Measurements from ENCODE around the gene TPPP2. TPM values are rescaled to one million over a fixed set of nuclear protein-coding genes. Genes with fewer than 3 reads are reported as not detected.

The TPPP2 gene
- total and polyA plus RNA-seq, 9 of the 15 experiments (the other 6 are each of a cell fraction or from before 2014, with no cell fraction given): 0.18 TPM; not detected in 8

GRCh38 chr14:21081521-21082142, 51.6 kb downstream of the TPPP2 start (continued):
- no peak for TF ChIP-seq HIVEP1 (CRISPR knock-in tag; IDR thresholded peaks at IDR 0.05)
- no peak for TF ChIP-seq DACH1 (IDR thresholded peaks at IDR 0.05; ENCODE audit: partially characterized antibody)
- TF ChIP-seq RUNX1 (IDR thresholded peaks at IDR 0.05; ENCODE audit: low read depth): no peak
- TF ChIP-seq PHF20 (IDR thresholded peaks at IDR 0.05; ENCODE audit: partially characterized antibody): no peak
- no peak for TF ChIP-seq KDM4B (IDR thresholded peaks at IDR 0.05; ENCODE audit: borderline replicate concordance in 2 of 2, low read depth in 1 of 2)

Small RNA genes lying within 50 kb of the gene (microRNA-seq; reads per million reads assigned to microRNA genes)
- gene MIR6717 (ENCODE audit: borderline microRNAs expressed): not detected

Other genes starting within 250 kb of the TPPP2 start
Only the 7 nearest of the 16 such genes appear.
- gene METTL17, start 40.2 kb upstream of the TPPP2 start, total RNA-seq (2014; rRNA removed): 63.5 and 83.7 TPM in 2 replicates
- 62.6 and 65.6 TPM in 2 replicates for gene METTL17, start 40.2 kb upstream of the TPPP2 start, total RNA-seq (2014; rRNA removed; fragmentation: Illumina TruSeq; extraction: Trizol)
- gene METTL17, start 40.2 kb upstream of the TPPP2 start, total RNA-seq (2015; rRNA removed; fragmentation: Illumina TruSeq; extraction: Trizol): 75.6 and 80.3 TPM in 2 replicates
- gene METTL17, start 40.2 kb upstream of the TPPP2 start, total RNA-seq (2021): 82.7 and 83.6 TPM in 2 replicates
- gene METTL17, start 40.2 kb upstream of the TPPP2 start, polyA plus RNA-seq (2011; rRNA removed): 119 and 168 TPM in 2 replicates
- 97.6 and 105 TPM in 2 replicates for gene METTL17, start 40.2 kb upstream of the TPPP2 start, polyA plus RNA-seq (2014; fragmentation: Illumina TruSeq; extraction: Trizol)
- gene METTL17, start 40.2 kb upstream of the TPPP2 start, polyA plus RNA-seq (2014; fragmentation: Nextera tagmentation; extraction: Ambion mirVana): 100 to 1,000 TPM in 1 of 2 experiments, 10 to 100 TPM in 1; 90.0 to 150 TPM
- gene METTL17, start 40.2 kb upstream of the TPPP2 start, polyA plus RNA-seq (2014; rRNA removed): 119 and 131 TPM in 2 replicates
- gene SLC39A2, start 30.9 kb upstream of the TPPP2 start, total RNA-seq (2014; rRNA removed): not detected in 2 replicates
- gene SLC39A2, start 30.9 kb upstream of the TPPP2 start, total RNA-seq (2014; rRNA removed; fragmentation: Illumina TruSeq; extraction: Trizol): not detected in 2 replicates
- not detected in 2 replicates for gene SLC39A2, start 30.9 kb upstream of the TPPP2 start, total RNA-seq (2015; rRNA removed; fragmentation: Illumina TruSeq; extraction: Trizol)
- not detected in 2 replicates for gene SLC39A2, start 30.9 kb upstream of the TPPP2 start, total RNA-seq (2021)
- gene SLC39A2, start 30.9 kb upstream of the TPPP2 start, polyA plus RNA-seq (2011; rRNA removed): 0.06 and 0.07 TPM in 2 replicates
- not detected in 2 replicates for gene SLC39A2, start 30.9 kb upstream of the TPPP2 start, polyA plus RNA-seq (2014; fragmentation: Illumina TruSeq; extraction: Trizol)
- gene SLC39A2, start 30.9 kb upstream of the TPPP2 start, polyA plus RNA-seq (2014; fragmentation: Nextera tagmentation; extraction: Ambion mirVana): not detected
- gene SLC39A2, start 30.9 kb upstream of the TPPP2 start, polyA plus RNA-seq (2014; rRNA removed): 0.09 TPM in 1 of 2 replicates, not detected in the other
- gene NDRG2, start 5.2 kb upstream of the TPPP2 start, total RNA-seq (2014; rRNA removed): 44.5 and 62.1 TPM in 2 replicates
- gene NDRG2, start 5.2 kb upstream of the TPPP2 start, total RNA-seq (2014; rRNA removed; fragmentation: Illumina TruSeq; extraction: Trizol): 24.9 and 28.2 TPM in 2 replicates
- 27.5 and 28.5 TPM in 2 replicates for gene NDRG2, start 5.2 kb upstream of the TPPP2 start, total RNA-seq (2015; rRNA removed; fragmentation: Illumina TruSeq; extraction: Trizol)
- gene NDRG2, start 5.2 kb upstream of the TPPP2 start, total RNA-seq (2021): 37.4 and 41.0 TPM in 2 replicates
- gene NDRG2, start 5.2 kb upstream of the TPPP2 start, polyA plus RNA-seq (2011; rRNA removed): 66.3 and 105 TPM in 2 replicates
- gene NDRG2, start 5.2 kb upstream of the TPPP2 start, polyA plus RNA-seq (2014; fragmentation: Illumina TruSeq; extraction: Trizol): 81.2 and 81.3 TPM in 2 replicates
- 10 to 100 TPM; 10.1 to 22.9 TPM for gene NDRG2, start 5.2 kb upstream of the TPPP2 start, polyA plus RNA-seq (2014; fragmentation: Nextera tagmentation; extraction: Ambion mirVana)
- gene NDRG2, start 5.2 kb upstream of the TPPP2 start, polyA plus RNA-seq (2014; rRNA removed): 59.3 and 67.3 TPM in 2 replicates
- gene RNASE13, start 4.6 kb downstream of the TPPP2 start, total RNA-seq (2014; rRNA removed): not detected in 2 replicates
- gene RNASE13, start 4.6 kb downstream of the TPPP2 start, total RNA-seq (2014; rRNA removed; fragmentation: Illumina TruSeq; extraction: Trizol): not detected in 2 replicates
- not detected in 2 replicates for gene RNASE13, start 4.6 kb downstream of the TPPP2 start, total RNA-seq (2015; rRNA removed; fragmentation: Illumina TruSeq; extraction: Trizol)
- not detected in 2 replicates for gene RNASE13, start 4.6 kb downstream of the TPPP2 start, total RNA-seq (2021)
- gene RNASE13, start 4.6 kb downstream of the TPPP2 start, polyA plus RNA-seq (2011; rRNA removed): not detected in 2 replicates
- not detected in 2 replicates for gene RNASE13, start 4.6 kb downstream of the TPPP2 start, polyA plus RNA-seq (2014; fragmentation: Illumina TruSeq; extraction: Trizol)
- not detected for gene RNASE13, start 4.6 kb downstream of the TPPP2 start, polyA plus RNA-seq (2014; fragmentation: Nextera tagmentation; extraction: Ambion mirVana)
- gene RNASE13, start 4.6 kb downstream of the TPPP2 start, polyA plus RNA-seq (2014; rRNA removed): not detected in 2 replicates
- not detected in 2 replicates for gene RNASE7, start 12.1 kb downstream of the TPPP2 start, total RNA-seq (2014; rRNA removed)
- not detected in 2 replicates for gene RNASE7, start 12.1 kb downstream of the TPPP2 start, total RNA-seq (2014; rRNA removed; fragmentation: Illumina TruSeq; extraction: Trizol)
- gene RNASE7, start 12.1 kb downstream of the TPPP2 start, total RNA-seq (2015; rRNA removed; fragmentation: Illumina TruSeq; extraction: Trizol): not detected in 2 replicates
- not detected in 2 replicates for gene RNASE7, start 12.1 kb downstream of the TPPP2 start, total RNA-seq (2021)
- gene RNASE7, start 12.1 kb downstream of the TPPP2 start, polyA plus RNA-seq (2011; rRNA removed): not detected in 2 replicates
- gene RNASE7, start 12.1 kb downstream of the TPPP2 start, polyA plus RNA-seq (2014; fragmentation: Illumina TruSeq; extraction: Trizol): not detected in 2 replicates
- gene RNASE7, start 12.1 kb downstream of the TPPP2 start, polyA plus RNA-seq (2014; fragmentation: Nextera tagmentation; extraction: Ambion mirVana): not detected
- gene RNASE7, start 12.1 kb downstream of the TPPP2 start, polyA plus RNA-seq (2014; rRNA removed): not detected in 2 replicates
- not detected in 2 replicates for gene RNASE8, start 27.6 kb downstream of the TPPP2 start, total RNA-seq (2014; rRNA removed)
- not detected in 2 replicates for gene RNASE8, start 27.6 kb downstream of the TPPP2 start, total RNA-seq (2014; rRNA removed; fragmentation: Illumina TruSeq; extraction: Trizol)
- gene RNASE8, start 27.6 kb downstream of the TPPP2 start, total RNA-seq (2015; rRNA removed; fragmentation: Illumina TruSeq; extraction: Trizol): not detected in 2 replicates
- not detected in 2 replicates for gene RNASE8, start 27.6 kb downstream of the TPPP2 start, total RNA-seq (2021)
- gene RNASE8, start 27.6 kb downstream of the TPPP2 start, polyA plus RNA-seq (2011; rRNA removed): not detected in 2 replicates
- gene RNASE8, start 27.6 kb downstream of the TPPP2 start, polyA plus RNA-seq (2014; fragmentation: Illumina TruSeq; extraction: Trizol): not detected in 2 replicates
- gene RNASE8, start 27.6 kb downstream of the TPPP2 start, polyA plus RNA-seq (2014; fragmentation: Nextera tagmentation; extraction: Ambion mirVana): not detected
- not detected in 2 replicates for gene RNASE8, start 27.6 kb downstream of the TPPP2 start, polyA plus RNA-seq (2014; rRNA removed)
- gene ARHGEF40, start 40.1 kb downstream of the TPPP2 start, total RNA-seq (2014; rRNA removed): 3.9 and 4.0 TPM in 2 replicates
- 2.3 and 2.9 TPM in 2 replicates for gene ARHGEF40, start 40.1 kb downstream of the TPPP2 start, total RNA-seq (2014; rRNA removed; fragmentation: Illumina TruSeq; extraction: Trizol)
- gene ARHGEF40, start 40.1 kb downstream of the TPPP2 start, total RNA-seq (2015; rRNA removed; fragmentation: Illumina TruSeq; extraction: Trizol): 3.3 and 3.7 TPM in 2 replicates
- 4.6 and 6.3 TPM in 2 replicates for gene ARHGEF40, start 40.1 kb downstream of the TPPP2 start, total RNA-seq (2021)
- gene ARHGEF40, start 40.1 kb downstream of the TPPP2 start, polyA plus RNA-seq (2011; rRNA removed): 3.8 and 4.0 TPM in 2 replicates
- 4.6 and 5.0 TPM in 2 replicates for gene ARHGEF40, start 40.1 kb downstream of the TPPP2 start, polyA plus RNA-seq (2014; fragmentation: Illumina TruSeq; extraction: Trizol)
- gene ARHGEF40, start 40.1 kb downstream of the TPPP2 start, polyA plus RNA-seq (2014; fragmentation: Nextera tagmentation; extraction: Ambion mirVana): under 1 TPM; 0.42 to 0.55 TPM
- gene ARHGEF40, start 40.1 kb downstream of the TPPP2 start, polyA plus RNA-seq (2014; rRNA removed): 4.6 and 4.7 TPM in 2 replicates

Measured in K562 (cell line).